ENCODE data around the gene ADGRA3. TPM values are rescaled to one million over a fixed set of nuclear protein-coding genes. Genes with fewer than 3 reads are reported as not detected.

ADGRA3 gene, protein sequence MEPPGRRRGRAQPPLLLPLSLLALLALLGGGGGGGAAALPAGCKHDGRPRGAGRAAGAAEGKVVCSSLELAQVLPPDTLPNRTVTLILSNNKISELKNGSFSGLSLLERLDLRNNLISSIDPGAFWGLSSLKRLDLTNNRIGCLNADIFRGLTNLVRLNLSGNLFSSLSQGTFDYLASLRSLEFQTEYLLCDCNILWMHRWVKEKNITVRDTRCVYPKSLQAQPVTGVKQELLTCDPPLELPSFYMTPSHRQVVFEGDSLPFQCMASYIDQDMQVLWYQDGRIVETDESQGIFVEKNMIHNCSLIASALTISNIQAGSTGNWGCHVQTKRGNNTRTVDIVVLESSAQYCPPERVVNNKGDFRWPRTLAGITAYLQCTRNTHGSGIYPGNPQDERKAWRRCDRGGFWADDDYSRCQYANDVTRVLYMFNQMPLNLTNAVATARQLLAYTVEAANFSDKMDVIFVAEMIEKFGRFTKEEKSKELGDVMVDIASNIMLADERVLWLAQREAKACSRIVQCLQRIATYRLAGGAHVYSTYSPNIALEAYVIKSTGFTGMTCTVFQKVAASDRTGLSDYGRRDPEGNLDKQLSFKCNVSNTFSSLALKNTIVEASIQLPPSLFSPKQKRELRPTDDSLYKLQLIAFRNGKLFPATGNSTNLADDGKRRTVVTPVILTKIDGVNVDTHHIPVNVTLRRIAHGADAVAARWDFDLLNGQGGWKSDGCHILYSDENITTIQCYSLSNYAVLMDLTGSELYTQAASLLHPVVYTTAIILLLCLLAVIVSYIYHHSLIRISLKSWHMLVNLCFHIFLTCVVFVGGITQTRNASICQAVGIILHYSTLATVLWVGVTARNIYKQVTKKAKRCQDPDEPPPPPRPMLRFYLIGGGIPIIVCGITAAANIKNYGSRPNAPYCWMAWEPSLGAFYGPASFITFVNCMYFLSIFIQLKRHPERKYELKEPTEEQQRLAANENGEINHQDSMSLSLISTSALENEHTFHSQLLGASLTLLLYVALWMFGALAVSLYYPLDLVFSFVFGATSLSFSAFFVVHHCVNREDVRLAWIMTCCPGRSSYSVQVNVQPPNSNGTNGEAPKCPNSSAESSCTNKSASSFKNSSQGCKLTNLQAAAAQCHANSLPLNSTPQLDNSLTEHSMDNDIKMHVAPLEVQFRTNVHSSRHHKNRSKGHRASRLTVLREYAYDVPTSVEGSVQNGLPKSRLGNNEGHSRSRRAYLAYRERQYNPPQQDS (N-terminal part only)
- 18.5 and 20.7 TPM in 2 replicates for total RNA-seq

DNA sequence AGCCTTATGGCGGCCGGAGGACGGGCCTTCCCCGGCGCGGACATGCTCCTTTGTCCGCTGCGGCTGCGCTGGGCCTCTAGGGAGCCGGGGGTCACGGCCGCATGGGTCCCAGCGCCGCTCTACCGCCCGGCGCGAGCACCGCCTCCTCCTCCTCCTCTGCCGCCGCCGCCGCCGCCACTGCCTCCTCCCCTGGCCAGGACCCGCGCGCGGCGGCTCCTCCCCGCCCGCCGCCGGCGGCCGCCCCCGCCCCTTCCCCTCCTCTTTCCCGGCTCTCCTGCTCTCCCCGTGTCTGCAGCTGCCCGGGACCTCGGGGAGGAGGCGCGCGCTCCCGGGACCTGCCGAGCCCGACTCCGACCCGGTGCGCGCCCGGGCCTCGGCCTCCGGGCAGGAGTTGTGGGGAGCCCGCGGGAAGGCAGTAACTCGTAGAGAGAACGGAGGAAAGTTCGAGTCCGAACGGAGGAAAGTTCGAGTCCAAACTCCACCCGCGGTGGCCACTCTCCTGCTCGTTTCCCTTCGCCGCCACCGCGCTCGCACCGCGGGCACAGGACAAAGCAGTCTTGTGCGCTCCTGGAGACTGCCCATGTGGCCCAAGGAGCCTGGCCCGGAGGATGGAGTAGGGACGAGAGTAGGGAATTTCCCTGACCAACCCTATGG is at the start of gene ADGRA3:
ADGRA3 (minus strand) TSS at position 179 of the 654 bp plus-strand sequence. CDS start 282 bp downstream, outside the sequence.

Other genes starting within 250 kb of the ADGRA3 start
- gene GBA3, start 176.9 kb upstream of the ADGRA3 start, total RNA-seq = not detected in 2 replicates